Measurements from ENCODE around the gene RHEB. TPM values are rescaled to one million over a fixed set of nuclear protein-coding genes. Genes with fewer than 3 reads are reported as not detected.

RHEB gene
- total and polyA plus RNA-seq, 2 of the 4 experiments (the other 2 are of a cell fraction), result 19.7 to 67.2 TPM

DNA sequence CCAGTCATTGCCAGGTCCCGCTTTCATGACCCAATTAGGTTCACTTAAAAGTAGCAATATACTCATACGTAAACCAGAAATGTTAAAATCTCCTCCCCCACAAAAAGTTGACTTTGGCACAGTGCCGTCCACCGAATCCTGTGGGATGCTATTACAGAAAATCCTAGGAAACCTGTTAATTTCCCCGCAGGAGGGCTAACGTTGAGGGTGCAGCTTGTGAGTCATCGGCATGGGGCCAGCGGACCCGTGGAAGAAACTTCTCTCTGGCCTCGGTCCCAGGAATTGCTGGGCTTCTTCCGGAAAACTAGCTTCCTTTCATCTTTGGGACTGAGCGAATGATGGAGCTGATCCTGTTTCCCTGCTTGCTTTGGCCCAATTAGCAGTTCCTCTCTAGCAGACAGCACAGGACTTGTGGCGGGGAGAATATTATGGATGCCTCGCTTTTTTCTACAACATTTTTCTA, 93.2 kb downstream of the RHEB start:
- Histone ChIP-seq H3K36me3 (ENCODE audit: control insufficient read depth, insufficient read depth, low read length) (no peaks in the 10 kb centered on the region), H2BK20ac (ENCODE audit: low read depth, low read length) (peak overlapping the region; percentile 61), H3K4me1 (ENCODE audit: control insufficient read depth, insufficient read depth, low read length) (peaks cover 39% of the 10 kb centered on the region), H2AK9ac (replicated peaks; ENCODE audit: low read depth, low read length, poor library complexity) (no peak overlapping the region), H3K9ac (ENCODE audit: low read depth, low read length) (no peak overlapping the region), H4K91ac (ENCODE audit: insufficient read depth, low read depth, low read length) (peak overlapping the region; percentile 94), H3K56ac (ENCODE audit: extremely low read depth, insufficient read depth, low read length) (no peak overlapping the region), H4K8ac (ENCODE audit: low read depth in 2 of 2, low read length in 2 of 2) (peak overlapping the region; percentile 60 to 74), H2BK120ac (ENCODE audit: low read depth, low read length) (peak overlapping the region; percentile 95), H2BK5ac (ENCODE audit: low read depth, low read length, poor library complexity, severe bottlenecking) (peak overlapping the region; percentile 81), H3K23ac (ENCODE audit: low read depth, low read length) (0 out of 2 replicates have a peak overlapping the region, but pooled peaks have one; percentile 54), H3K4me3 (ENCODE audit: insufficient read depth, low read depth, low read length) (no peak overlapping the region), H3K27me3 (ENCODE audit: control insufficient read depth, insufficient read depth, low read length) (peaks cover 2% of the 10 kb centered on the region; the same call in 1 of the 2 replicates), H3K9me1 (ENCODE audit: insufficient read depth, low read length) (peaks cover 13% of the 10 kb centered on the region), H2AK5ac (ENCODE audit: low read depth, low read length) (peak overlapping the region; percentile 93; the same call in 1 of the 2 replicates), H3K14ac (replicated peaks; ENCODE audit: low read depth, low read length) (peak overlapping the region; percentile 69), H2BK15ac (ENCODE audit: low read depth, low read length) (peak overlapping the region; percentile 90; the same call in 2 of the 3 replicates), H4K20me1 (ENCODE audit: insufficient read depth, low read length) (peaks cover 5% of the 10 kb centered on the region; the same call in 1 of the 2 replicates), H3K4ac (ENCODE audit: low read depth, low read length) (peak overlapping the region; percentile 92), H3K79me1 (ENCODE audit: low read depth in 1 of 2, low read length in 2 of 2) (no peaks in the 10 kb centered on the region; a peak in 1 of 4 replicates), H2AFZ (replicated peaks; ENCODE audit: low read length, poor library complexity) (peak overlapping the region; percentile 78), H3K18ac (ENCODE audit: low read depth, low read length) (peak overlapping the region; percentile 72), H4K5ac (ENCODE audit: low read depth, low read length) (peak overlapping the region; percentile 83), H3K4me2 (ENCODE audit: low read depth, low read length) (peak overlapping the region; percentile 58), H3K27ac (ENCODE audit: insufficient read depth, low read length) (peak overlapping the region; percentile 87), H3K9me3 (ENCODE audit: control insufficient read depth, insufficient read depth, low read length) (peaks cover 9% of the 10 kb centered on the region)
- ChIA-PET CTCF (no interaction called here), POLR2A (ENCODE audit: unreplicated experiment) (interaction anchor here (0.5 kb wide), 1 partner anchor 130 kb away, joined by 9 read pairs; no protein-coding TSS in a partner anchor)
- peak; percentile 68; the same call in 1 of the 2 replicates for TF ChIP-seq FOS (IDR thresholded peaks at IDR 0.05; ENCODE audit: low read depth, low read length)
- no peak for TF ChIP-seq MAZ (IDR thresholded peaks at IDR 0.05; ENCODE audit: borderline replicate concordance, low read depth, low read length)
- TF ChIP-seq MXI1 (IDR thresholded peaks at IDR 0.05; ENCODE audit: borderline replicate concordance, low read depth, low read length), result no peak
- no peak for TF ChIP-seq SMC3 (IDR thresholded peaks at IDR 0.05; ENCODE audit: low read depth, low read length)
- no peak for TF ChIP-seq RFX5 (IDR thresholded peaks at IDR 0.05; ENCODE audit: low read depth, low read length)
- peak; percentile 15; the same call in 1 of the 2 replicates for TF ChIP-seq BHLHE40 (IDR thresholded peaks at IDR 0.05; ENCODE audit: low read depth, low read length)
- TF ChIP-seq MAFK (IDR thresholded peaks at IDR 0.05; ENCODE audit: low read depth, low read length), result no peak
- no peak for TF ChIP-seq RAD21 (IDR thresholded peaks at IDR 0.05; ENCODE audit: low read length)
- TF ChIP-seq, protein P1, sequence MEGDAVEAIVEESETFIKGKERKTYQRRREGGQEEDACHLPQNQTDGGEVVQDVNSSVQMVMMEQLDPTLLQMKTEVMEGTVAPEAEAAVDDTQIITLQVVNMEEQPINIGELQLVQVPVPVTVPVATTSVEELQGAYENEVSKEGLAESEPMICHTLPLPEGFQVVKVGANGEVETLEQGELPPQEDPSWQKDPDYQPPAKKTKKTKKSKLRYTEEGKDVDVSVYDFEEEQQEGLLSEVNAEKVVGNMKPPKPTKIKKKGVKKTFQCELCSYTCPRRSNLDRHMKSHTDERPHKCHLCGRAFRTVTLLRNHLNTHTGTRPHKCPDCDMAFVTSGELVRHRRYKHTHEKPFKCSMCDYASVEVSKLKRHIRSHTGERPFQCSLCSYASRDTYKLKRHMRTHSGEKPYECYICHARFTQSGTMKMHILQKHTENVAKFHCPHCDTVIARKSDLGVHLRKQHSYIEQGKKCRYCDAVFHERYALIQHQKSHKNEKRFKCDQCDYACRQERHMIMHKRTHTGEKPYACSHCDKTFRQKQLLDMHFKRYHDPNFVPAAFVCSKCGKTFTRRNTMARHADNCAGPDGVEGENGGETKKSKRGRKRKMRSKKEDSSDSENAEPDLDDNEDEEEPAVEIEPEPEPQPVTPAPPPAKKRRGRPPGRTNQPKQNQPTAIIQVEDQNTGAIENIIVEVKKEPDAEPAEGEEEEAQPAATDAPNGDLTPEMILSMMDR (conservative IDR thresholded peaks at IDR 0.05; ENCODE audit: low read depth, low read length), result no peak
- intact Hi-C loops (cut with micrococcal nuclease) (loop anchor here (5.0 kb wide), 1 partner anchor 59 kb away; no protein-coding TSS in a partner anchor), in situ Hi-C loops (cut with MboI; ENCODE audit: low sequenced_read_pairs) (no loop called here), dilution Hi-C loops (cut with HindIII; ENCODE audit: low sequenced_read_pairs, unreplicated experiment) (no loop called here)
- no TSS peak for BruUV-seq (replicated peaks)
- ATAC-seq (ENCODE audit: low read depth) (peak; percentile 53), DNase-seq (peak; percentile 93)
- 0% methylated on average over 1 of the region's 14 CpGs; no CpG with 5 or more reads in 1 of the 2 experiments for WGBS, 2 experiments (ENCODE audit: extremely low coverage in 2 of 2, insufficient read length in 1 of 2)
